C4-2B (cell line): ENCODE measurements around the gene ASB10.

ENCODE experiments used
- H3K27ac ChIP-seq: fragments of 450-650 bp; 2 replicates; pipeline ENCODE4 v1.5.1; 2017
- ZFX ChIP-seq: fragments of 450-650 bp; IDR thresholded peaks from 2 replicates; pipeline ENCODE4 v1.6.1; 2017
- TF ChIP-seq, protein P1 (sequence below): fragments of 450-650 bp; conservative IDR thresholded peaks from 2 replicates; pipeline ENCODE4 v1.5.1; 2017; ENCODE audit warnings: mild to moderate bottlenecking

ASB10 gene

DNA sequence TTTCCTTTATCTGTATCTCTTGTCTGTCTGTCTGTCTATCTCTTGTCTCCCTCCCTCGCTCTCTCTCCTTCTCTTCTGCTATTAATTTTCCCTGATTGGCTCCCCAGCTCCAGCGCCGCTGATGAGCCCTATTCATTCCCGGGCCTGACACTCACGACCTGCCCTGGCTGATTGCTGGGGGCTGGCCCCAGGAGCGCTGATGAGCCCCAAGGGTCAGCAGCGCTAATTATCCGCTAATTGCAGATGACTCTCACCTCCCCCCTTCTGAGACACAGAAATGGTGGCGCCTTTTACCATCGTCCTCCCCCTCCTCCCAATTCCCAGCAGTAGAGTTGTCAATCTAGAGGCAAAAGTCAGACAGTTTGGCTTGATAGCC, 18.3 kb downstream of the ASB10 start:
- TF ChIP-seq ZFX = no peak
- TF ChIP-seq, protein P1, sequence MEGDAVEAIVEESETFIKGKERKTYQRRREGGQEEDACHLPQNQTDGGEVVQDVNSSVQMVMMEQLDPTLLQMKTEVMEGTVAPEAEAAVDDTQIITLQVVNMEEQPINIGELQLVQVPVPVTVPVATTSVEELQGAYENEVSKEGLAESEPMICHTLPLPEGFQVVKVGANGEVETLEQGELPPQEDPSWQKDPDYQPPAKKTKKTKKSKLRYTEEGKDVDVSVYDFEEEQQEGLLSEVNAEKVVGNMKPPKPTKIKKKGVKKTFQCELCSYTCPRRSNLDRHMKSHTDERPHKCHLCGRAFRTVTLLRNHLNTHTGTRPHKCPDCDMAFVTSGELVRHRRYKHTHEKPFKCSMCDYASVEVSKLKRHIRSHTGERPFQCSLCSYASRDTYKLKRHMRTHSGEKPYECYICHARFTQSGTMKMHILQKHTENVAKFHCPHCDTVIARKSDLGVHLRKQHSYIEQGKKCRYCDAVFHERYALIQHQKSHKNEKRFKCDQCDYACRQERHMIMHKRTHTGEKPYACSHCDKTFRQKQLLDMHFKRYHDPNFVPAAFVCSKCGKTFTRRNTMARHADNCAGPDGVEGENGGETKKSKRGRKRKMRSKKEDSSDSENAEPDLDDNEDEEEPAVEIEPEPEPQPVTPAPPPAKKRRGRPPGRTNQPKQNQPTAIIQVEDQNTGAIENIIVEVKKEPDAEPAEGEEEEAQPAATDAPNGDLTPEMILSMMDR = no peak
- H3K27ac ChIP-seq = no peak overlapping the region

DNA sequence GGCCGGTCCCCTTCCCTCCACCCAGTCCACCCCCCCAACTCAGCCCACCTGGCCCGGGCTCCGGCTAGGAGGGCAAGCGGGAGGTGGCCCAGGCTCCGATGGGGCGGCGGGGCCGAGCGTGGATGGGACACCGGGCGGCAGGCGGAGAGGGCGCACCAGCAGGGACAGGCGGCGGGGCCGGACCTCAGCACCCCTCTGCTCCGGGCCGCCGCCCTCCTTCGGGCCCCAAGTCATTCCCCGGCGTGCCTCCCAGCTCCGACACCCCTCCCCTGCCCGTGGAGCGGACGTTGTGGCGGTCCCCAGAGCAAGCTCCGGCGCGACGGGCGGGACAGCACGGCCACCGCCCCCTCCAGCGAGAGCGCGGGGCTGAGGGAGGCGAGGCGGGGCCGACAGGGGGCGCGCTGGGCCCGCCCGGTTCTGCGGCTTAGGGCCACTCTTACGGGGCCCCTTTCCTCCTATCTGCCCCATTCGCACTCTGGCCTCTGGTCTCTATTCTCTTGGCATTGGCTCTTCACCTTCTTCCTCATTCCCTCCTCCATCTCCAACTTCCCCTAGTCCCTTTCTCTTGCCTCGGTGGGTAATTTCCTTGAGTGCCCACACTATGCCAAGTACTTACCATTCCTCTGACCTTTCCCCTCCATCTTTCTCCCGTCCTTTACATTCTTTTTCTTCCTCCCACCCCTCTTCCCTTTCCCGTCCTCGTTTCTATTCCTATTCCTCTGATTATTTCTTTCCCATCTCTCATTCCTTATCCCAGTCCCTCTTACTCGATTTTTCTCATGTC, 18.9 kb downstream of the ASB10 start:
- TF ChIP-seq, protein P1 = peak; percentile 90
- no peak for TF ChIP-seq ZFX
- H3K27ac ChIP-seq = no peak overlapping the region

DNA sequence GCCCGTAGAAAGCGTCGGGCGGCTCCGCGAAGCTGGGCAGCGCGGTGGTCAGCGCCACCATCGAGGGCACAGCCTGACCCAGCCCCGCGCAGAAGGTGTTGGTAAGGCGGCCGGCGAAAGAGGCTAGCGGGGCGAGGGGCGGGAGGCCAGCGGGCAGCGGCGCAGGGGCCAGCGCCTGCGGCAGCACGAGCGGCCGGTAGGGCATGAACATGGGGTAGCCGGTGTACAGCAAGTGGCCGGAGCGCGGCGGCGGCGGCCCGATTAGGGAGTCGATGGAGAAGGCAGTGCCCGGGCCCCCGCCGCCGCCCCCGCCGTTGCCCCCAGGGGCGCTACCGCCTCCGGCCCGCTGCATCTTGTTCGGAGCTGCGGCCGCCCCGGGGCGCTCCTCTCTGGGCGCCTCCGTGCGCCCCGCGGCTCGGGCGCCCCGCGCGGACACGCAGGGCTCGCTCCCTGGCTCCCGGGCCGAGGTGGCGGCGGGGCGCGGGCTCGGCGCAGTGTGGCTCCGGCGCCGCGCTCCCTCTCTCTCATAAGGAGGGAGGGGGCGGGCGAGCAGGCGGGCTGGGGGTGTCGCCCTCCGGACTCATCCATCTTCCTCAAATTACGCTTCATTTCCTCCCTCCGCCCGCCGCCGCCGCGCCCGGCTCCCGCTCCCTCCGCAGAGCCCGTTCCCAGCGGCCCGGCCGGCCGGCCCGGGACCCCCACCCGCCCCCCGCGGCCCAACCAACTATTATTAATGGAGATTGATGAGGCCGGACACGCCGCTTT, 19.7 kb downstream of the ASB10 start, which contains the start of gene GBX1:
TSS of gene GBX1 (minus strand) at position 498 of the 765 bp plus-strand sequence. CDS start at position 352, 146 bp downstream.
- TF ChIP-seq, protein P1 = no peak
- TF ChIP-seq ZFX = no peak
- H3K27ac ChIP-seq = no peak within 1 kb of the TSS

DNA sequence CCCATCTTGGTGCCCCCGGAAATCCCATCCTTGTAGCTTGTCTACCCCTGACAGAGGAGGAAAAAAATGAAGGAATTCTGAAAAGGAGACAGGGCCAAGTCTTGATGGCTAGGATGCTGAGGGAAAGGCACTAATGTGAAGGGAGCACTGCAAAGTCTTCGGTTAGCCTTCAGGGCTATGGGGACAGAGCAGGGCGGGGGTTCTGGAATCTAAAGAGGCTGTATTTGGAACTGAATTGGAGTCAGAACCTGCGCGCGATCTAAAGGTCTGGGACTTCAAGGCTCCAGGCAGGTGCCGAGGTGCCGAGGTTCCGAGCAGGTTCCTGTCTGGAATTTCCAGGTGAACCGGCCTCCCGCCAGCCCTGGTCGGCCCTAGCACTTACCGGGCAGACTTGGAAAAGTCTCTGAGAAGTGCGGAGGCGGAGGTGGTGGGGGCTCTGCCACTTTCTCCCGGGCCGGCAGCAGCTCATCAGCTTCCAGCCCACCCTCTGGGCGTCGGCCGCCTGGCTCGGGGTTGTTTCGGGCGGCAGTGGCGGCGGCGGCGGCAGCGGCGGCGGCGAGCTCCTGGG, 20.3 kb downstream of the ASB10 start:
- TF ChIP-seq, protein P1 = no peak
- TF ChIP-seq ZFX = no peak
- H3K27ac ChIP-seq = no peak overlapping the region

DNA sequence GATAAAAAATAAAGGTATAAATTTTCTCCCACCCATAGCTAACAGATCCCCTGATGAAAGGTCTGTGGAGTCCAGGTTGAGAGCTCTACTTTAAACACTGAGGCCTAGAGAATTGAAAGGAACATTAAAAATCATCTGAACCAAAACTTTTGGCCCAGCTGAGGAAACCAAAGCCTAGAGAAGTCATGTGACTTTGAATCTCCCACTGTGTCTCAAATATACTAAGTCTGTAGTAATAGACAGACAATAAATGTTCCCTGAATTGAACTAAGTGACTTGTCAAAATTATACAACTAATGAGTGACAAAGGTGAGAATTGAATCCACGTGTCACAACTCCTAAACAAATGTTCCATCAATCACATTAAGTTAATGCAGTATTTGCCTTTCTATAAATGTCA, 25.3 kb downstream of the ASB10 start:
- H3K27ac ChIP-seq = no peak overlapping the region
- no peak for TF ChIP-seq ZFX
- TF ChIP-seq, protein P1 = no peak

DNA sequence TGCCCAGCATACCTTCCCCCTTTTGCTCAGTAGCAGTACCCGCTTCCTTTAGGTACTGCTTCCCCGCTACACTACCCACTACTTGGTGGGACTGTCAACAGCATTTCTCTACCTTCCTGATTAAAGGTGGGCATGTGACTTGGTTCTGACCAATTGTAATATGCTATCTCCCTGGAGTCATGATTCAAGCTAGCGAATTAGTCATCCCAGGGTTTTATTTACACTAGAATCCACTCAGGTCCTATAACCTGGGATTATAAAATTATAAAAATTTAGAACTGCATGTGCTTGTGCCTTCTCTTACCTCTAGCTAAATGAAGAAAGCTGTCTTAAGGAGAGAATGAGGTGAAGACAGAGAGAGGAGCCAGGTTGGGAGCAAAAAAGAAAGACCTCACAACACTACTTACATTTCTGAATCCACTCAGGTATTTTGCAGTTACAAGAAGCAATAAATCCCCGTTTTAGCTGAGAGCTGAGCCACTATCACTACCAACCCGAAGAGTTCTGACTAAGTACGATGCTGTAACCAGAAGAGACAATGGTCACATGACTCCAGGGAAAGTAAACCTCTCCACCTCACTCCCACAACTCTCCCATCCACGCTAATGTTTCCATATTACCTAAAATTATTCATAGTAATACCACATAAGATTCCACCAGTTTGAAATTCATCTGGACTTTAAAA, 29.3 kb downstream of the ASB10 start:
- TF ChIP-seq ZFX = no peak
- TF ChIP-seq, protein P1 = no peak
- H3K27ac ChIP-seq = no peak overlapping the region
